HG03135 (cell line): ENCODE data around the gene HFM1.
A peak's percentile ranks its signal among the peaks of the same experiment; 100 is the strongest.
"Not testable (repeated sequence)": the region's sequence is repeated elsewhere in the genome, so short reads cannot be mapped to it uniquely, and the experiment has no call there.

ENCODE experiments used
- ATAC-seq: cut with Tn5 transposase; IDR thresholded peaks from one replicate; pipeline ENCODE4 v1.9.1; 2021; ENCODE audit warnings: mild to moderate bottlenecking, moderate library complexity; ENCODE audit not compliant: unreplicated experiment

The HFM1 gene

DNA sequence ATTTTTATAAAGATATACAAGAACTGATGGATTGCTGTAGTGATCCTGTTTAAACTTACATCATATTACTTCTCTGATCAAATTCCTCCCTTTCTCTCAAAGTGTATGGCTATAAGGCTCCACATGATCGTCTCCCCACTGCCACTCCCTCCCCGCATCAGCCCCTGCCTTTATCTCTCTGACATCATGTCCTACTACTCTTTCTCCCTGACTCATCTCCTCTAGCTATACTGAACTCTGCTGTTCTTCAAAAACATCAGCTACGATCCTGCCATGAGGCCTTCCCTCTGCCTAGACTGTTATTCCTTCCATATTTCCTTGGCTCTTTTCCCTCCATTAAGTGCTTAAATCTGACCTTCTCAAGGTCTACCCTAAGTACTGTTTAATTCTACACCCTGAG is 22.8 kb downstream of the HFM1 start:
- ATAC-seq: no peak

DNA sequence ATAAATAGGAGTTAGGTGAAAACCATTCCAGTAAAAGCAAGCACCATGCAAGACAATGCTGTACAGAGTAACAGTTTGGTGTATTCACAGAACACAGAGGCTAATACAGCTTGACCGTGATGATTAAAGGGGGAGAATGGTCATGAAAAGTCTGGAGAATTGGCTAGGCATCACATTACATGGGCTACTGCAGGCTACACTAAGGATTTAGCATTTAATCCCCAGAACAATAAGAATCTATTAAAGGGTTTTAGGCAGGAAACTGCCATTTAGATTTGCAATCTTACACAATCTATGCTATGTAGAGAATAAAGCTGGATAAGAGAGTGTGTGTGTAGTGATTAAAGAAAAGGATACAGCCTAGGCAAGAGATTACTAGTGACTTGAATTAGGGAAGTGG is 30.6 kb downstream of the HFM1 start:
- ATAC-seq: no peak

DNA sequence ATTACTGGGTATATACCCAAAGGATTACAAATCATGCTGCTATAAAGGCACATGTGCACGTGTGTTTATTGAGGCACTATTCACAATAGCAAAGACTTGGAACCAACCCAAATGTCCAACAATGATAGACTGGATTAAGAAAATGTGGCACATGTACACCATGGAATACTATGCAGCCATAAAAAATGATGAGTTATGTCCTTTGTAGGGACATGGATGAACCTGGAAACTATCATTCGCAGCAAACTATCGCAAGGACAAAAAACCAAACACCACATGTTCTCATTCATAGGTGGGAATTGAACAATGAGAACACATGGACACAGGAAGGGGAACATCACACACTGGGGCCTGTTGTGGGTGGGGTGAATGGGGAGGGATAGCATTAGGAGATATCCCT is 32.4 kb downstream of the HFM1 start:
- not testable (repeated sequence) for ATAC-seq

DNA sequence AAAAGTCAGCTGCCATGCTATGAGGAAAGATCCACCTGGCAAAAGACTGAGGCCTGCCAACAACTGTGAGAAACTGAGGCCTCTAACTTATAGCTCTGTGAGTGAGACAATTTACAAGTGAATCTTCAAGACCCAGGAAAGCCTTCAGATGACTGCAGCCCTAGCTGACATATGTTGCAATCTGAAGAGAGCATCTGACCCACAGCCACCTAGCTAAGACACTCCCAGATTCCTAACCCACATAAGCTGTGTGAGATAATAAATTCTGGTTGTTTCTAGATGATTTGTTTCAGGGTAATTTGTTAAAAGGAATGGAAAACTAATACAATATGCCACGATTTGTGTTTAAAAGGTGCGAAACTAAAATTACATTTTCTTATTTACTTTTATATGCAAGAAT is 55.1 kb downstream of the HFM1 start:
- no peak for ATAC-seq

DNA sequence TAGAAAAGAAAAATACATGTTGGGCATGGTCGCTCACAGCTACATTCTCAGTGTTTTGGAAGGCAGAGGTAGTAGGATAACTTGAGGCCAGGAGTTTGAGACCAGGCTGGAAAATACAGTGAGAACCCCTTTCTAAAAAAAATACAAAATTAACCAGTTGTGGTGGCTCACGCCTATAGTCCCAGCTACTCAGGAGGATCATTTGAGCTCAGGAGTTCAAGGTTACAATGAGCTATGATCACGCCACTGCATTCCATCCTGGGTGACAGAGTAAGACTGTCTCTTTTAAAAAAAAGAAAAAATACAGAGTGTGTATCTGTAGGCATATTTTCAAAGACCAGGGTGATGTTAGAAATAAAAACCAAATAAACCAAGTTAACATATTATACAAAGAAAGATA is 57.8 kb downstream of the HFM1 start:
- ATAC-seq: no peak

DNA sequence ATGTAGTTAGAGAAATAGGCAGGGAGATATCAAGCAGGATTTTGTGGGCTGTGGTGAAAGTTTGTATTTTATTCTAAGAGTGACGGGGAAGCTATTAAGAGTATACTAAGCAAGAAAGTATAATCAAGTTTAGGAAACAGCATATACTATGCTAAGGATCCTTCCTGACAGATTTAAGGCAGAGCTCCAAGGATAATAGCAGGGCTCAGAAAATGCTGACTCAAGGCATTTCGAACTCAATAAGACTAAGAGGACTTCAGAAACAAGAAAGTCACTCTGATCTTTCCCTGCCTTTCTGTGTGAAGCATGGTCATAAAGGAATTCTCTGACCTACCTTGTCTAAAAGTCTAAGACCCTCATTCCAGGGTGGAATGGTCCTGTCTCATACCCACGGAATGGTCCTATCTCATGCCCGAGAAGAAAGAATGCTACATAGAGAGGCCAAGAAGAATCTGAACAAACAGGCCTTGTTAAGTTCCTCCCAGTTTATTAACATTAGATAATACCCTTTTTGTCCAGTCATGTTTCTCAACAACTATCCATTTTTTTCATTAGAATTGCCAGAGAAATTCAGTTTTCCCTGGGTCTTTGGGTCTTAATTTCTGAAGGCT is 59.1 kb downstream of the HFM1 start:
- no peak for ATAC-seq

DNA sequence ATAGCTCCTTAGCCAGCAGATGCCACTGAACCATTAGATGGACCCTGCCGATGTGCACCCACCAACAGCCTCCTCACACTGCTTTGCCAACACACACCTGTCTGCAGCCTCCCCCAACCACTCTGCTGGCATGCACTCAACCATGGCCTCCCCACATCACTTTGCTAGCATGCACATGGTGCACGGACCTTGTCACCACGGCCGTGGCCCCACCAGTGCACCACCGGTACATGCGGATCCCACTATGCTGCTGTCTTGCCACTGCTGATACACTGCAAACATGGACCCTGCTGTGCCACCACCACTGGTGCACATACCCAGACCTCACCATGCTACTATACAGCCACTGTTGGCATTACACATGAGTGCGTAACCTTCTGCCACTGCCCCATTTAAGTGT is 66.1 kb downstream of the HFM1 start:
- ATAC-seq: no peak

DNA sequence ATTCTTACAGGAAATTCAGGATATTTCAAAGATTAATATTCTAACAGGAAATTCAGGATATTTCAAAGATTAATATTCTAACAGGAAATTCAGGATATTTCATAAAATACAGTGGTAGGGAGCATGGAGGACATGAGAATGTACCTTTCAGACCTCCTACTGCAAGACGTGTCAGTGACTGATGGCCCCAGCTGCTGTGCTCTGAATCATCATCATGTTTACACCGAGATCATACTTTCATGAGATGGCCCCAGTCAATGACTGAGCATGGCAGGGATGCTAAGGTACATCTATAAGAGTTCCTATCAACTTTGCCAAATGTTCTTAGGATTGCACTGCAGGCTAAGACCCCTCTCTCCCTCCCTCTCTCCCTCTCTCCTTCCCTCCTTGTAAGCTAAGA is 69.0 kb downstream of the HFM1 start:
- ATAC-seq: no peak

DNA sequence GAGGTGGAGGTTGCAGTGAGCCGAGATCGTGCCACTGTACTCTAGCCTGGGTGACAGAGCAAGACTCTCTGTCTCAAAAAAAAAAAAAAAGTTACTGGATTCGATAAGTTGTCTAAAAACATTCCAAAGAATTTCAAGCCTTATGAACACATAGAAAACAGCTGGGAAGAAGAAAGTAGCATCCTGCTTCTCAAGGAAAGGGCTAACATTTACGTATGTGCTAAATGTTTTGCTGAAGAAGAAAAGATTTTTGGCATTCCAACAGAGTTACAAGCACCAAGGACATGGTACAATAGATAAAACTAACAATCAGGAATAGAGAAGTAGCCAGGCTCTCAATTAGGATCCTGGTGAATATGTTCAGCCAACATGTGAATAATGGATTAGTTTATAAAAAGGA is 69.8 kb downstream of the HFM1 start:
- no peak for ATAC-seq

DNA sequence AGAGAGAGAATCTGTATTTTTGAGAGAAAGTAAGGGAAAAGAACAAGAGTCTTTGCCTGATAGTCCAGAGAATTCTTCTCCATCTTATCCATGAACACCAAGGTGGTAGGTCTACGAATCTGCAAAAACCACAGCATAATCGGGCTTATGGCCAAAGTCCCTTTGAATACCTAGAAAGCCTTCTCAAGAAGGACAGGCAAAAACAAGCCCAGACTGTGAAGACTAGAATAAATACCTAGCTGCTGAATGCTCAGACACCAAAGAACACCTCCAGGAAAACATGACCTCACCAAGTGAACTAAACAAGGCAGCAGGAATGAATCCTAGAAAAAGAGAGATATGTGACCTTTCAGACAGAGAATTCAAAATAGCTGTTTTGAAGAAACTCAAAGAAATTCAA is 79.2 kb downstream of the HFM1 start:
- ATAC-seq: no peak

DNA sequence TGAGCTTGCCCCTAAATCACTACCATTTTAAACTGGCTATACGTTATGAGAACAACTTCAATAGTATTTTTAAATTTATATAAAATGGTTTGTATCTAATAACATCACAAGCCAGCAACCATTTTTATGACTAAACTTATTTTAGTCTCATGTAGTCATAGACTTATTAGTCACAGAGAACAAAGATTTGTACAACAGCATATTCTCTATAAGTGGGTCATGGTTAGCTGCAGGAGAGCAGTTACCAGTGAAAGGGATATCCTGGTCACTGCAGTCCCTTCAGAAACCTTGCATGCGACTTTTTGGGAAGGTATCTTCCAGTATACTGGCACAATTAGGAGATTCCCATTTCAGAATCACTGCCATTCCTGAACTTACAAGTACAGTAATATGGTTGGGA is 90.0 kb downstream of the HFM1 start:
- no peak for ATAC-seq

DNA sequence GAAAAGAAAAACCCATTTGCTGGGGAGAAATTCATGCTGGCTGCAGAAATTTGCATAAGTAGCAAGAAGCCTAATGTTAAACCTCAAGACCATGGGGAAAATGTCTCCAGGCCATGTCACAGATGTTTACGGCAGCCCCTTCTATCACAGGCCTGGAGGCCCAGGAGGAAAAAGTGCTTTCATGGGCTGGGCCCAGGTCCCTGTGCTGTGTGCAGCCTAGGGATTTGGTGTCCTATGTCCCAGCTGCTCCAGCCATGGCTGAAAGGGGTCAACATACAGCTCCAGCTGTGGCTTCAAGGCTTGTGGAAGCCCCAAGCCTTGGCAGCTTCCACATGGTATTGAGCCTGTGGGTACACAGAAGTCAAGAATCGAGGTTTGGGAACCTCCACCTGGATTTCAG is 93.0 kb downstream of the HFM1 start:
- ATAC-seq: no peak

DNA sequence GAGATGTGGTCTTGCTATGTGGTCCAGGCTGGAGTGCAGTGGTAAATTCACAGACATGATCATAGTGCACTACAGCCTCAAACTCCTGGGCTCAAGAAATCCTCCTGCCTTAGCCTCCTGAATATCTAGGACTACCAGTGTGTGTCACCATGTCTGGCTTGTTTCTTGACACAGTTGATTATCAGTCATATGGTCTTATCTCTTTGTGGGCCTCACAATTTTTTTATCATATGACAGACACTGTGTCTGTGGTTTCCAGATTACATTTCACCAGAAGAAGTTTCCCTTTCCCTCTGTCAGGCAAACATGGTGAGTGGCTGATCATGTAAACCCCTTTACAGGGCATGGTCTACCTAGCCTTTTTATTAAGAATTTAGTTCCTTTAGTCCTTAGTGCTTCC is 96.1 kb downstream of the HFM1 start:
- ATAC-seq: no peak

DNA sequence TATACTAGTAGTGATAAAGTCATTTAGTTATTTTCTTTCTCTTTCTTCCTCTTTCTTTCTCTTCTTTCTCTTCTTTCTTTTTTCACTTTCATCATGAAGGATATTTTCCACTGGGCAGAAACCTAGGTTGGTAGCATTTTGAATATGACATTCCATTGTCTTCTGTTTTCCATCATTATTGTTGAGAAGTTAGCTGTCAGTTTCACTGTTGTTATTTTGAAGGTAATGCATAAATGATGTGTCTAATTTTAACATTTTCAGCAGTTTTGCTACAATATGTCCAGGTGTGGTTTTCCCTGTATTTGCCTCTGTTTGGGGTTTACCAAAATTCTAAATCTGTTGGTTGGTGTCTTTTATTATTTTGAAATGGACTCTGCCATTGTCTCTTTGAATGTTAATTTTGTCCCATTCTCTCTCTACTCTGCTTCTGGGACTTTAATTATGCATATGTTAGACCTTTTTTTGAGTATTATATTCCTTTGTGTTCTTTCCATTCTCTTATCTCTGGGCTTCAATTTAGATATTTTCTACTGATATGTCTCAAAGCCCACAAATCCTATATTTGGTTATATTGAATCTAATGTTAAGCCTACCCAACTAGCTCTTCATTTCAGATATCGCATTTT is 96.7 kb downstream of the HFM1 start:
- ATAC-seq: no peak

DNA sequence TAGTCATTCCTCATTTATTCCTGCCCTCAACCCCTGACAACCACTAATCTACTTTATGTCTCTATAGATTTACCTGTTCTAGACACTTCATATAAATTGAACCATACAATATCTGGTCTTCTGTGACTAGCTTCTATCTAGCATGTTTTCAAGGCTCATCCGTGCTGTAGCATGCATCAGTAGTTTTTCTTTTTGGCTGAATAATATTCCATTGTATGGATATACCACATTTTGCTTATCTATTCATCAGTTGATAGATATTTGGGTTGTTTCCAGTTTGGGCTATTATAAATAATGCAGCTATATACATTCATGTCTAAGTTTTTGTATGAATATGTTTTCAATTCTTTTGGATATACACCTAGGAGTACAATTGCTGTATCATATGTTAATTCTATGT is 101.5 kb downstream of the HFM1 start:
- no peak for ATAC-seq

DNA sequence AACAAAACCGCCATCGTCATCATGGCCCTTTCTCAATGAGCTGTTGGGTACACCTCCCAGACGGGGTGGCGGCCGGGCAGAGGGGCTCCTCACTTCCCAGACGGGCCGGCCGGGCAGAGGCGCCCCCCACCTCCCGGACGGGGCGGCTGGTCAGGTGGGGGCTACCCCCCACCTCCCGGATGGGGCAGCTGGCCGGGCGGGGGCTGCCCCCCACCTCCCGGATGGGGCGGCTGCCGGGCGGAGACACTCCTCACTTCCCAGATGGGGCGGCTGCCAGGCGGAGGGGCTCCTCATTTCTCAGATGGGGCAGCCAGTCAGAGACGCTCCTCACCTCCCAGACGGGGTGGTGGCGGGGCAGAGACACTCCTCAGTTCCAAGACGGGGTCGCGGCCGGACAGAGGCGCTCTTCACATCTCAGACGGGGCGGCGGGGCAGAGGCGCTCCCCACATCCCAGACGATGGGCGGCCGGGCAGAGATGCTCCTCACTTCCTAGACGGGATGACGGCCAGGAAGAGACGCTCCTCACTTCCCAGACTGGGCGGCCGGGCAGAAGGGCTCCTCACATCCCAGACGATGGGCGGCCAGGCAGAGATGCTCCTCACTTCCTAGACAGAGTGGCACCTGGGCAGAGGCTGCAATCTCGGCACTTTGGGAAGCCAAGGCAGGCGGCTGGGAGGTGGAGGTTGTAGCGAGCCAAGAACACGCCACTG is 115.6 kb downstream of the HFM1 start:
- ATAC-seq: not testable (repeated sequence)

DNA sequence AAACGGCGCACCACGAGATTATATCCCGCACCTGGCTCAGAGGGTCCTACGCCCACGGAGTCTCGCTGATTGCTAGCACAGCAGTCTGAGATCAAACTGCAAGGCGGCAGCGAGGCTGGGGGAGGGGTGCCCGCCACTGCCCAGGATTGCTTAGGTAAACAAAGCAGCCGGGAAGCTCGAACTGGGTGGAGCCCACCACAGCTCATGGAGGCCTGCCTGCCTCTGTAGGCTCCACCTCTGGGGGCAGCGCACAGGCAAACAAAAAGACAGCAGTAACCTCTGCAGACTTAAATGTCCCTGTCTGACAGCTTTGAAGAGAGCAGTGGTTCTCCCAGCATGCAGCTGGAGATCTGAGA is 117.7 kb downstream of the HFM1 start:
- not testable (repeated sequence) for ATAC-seq

DNA sequence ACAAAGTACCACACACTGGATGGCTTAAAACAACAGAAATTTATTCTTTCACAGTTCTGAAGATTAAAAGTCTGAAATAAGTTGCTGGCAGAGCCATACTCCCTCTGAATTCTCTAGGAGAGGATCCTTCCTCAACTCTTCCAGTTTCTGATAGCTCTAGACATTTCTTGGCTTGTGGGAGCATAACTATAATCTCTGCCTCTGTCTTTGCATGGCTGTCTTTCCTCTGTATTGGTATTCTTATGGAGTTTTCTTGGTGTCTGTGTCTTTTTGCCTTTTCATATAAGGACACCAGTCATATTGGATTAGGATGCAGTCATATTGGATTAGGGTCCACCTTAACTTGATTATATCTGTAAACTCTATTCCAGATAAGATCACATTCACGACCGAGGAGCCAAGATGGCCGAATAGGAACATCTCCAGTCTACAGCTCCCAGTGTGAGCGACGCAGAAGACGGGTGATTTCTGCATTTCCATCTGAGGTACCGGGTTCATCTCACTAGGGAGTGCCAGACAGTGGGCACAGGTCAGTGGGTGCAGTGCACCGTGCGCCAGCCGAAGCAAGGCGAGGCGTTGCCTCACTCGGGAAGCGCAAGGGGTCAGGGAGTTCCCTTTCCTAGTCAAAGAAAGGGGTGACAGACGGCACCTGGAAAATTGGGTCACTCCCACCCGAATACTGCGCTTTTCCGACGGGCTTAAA is 118.2 kb downstream of the HFM1 start:
- not testable (repeated sequence) for ATAC-seq

DNA sequence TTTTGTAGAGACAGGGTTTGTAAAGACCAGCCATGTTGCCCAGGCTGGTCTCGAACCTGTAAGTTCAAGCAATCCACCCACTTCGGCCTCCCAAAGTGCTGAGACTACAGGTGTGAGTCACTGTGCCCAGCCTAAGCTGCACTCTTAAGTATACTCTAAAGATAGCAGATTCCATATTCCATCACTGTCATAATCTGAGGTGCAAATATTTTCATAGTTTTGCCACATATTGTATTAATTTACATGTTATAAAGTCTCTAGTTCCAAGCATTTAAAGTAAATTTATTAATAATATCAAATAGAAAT is 121.3 kb downstream of the HFM1 start:
- ATAC-seq: no peak

DNA sequence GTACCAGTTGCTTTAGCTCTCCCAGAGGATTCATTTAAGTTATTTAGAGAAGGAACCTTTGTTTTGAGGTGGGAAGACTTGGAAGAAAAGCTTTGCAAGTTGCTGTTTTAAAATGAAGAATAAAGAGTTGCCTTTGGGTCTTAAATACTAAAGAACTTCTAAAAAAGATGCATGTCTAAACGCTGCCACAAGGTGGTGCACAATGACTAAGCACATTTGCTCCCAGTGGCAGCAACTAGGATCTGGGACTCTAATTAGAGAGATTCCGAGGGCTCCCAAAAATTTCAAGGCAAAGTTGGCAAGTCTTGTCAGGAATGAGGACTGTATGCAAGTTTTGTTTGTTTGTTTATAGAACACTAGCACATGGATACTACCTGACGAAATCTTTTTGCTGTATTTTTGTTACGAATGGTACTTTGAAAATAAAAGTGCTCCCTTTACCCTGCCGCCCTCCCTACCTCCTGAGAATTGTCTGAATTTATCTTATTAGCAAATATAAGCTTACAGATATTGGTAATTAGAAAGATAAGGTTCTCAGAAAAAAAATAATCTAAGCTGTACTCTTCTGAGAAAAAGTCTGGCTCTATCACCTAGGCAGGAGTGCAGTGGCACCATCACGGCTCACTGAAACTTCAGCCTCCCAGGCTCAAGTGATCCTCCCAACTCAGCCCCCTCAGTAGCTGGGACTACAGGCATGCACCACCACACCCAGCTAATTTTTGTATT is 121.8 kb downstream of the HFM1 start:
- peak; percentile 60 for ATAC-seq

DNA sequence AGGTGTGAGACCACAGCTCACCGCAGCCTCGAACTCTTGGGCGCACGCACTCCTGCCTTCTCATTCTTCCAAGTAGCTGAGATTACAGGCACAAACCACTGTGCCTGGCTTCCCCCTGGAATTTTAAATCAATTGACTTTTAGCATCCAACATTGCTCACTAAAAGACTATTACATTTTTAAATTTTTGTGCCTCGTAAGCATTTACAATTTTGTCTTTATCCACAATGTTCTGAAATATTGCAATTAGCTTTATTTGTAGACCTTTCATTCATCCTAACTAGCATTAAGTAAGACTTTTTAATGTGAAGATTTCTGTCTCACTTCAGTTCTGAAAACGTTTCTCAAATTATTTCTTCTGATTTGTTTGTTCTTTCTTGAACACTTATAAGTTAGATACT is 122.9 kb downstream of the HFM1 start:
- no peak for ATAC-seq

DNA sequence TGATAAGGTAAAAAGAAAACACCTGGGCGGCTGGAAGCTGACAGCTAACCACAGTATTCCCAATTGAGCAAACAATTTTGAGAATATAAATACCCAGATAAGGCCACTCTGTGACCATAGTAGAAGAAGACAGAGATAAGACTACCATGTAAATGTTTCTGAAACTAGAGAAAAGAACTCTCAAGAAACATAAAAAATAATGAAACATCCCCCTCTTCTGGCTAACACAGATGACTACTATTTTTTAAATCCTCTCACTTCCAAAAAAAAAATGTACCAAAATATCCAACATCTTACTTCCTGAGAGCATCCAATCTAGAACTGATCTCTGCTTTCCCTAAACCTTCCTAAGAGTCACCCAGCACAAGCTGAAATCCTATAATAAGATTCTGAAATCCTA is 125.9 kb downstream of the HFM1 start:
- ATAC-seq: no peak
